HEK293T (cell line): ENCODE measurements around the gene ZDHHC14.
"Not testable (repeated sequence)": the region's sequence is repeated elsewhere in the genome, so short reads cannot be mapped to it uniquely, and the experiment has no call there.

Experiments used
- CTCF ChIA-PET: fragments of 350-600 bp; formaldehyde crosslinking; extraction: SDS; loops from one replicate; lab custom pipeline; 2021; ENCODE audit warnings: antibody characterized with exemption, inconsistent platforms; lab: Yijun Ruan, JAX
- POLR2A ChIA-PET: fragments of 350-600 bp; formaldehyde crosslinking; extraction: SDS; loops from one replicate; lab custom pipeline; 2020; ENCODE audit warnings: antibody characterized with exemption, inconsistent platforms; lab: Yijun Ruan, JAX
- DNase-seq: peaks from one replicate; pipeline ENCODE4 v3.0.0; 2012; ENCODE audit warnings: mixed read lengths; ENCODE audit errors: extremely low spot score
- ARNT ChIP-seq: fragments of 450-650 bp; IDR thresholded peaks from 2 replicates; pipeline ENCODE4 v1.6.1; 2017; ENCODE audit warnings: mild to moderate bottlenecking
- BHLHE40 ChIP-seq: fragments of 450-650 bp; IDR thresholded peaks from 2 replicates; pipeline ENCODE4 v1.6.1; 2016; ENCODE audit warnings: mild to moderate bottlenecking, moderate library complexity, borderline replicate concordance
- CTBP1 ChIP-seq: fragments of 450-650 bp; IDR thresholded peaks from 2 replicates; pipeline ENCODE4 v1.6.1; 2016; ENCODE audit warnings: borderline replicate concordance
- ELF4 ChIP-seq: fragments of 450-650 bp; IDR thresholded peaks from 2 replicates; pipeline ENCODE4 v1.6.1; 2017; ENCODE audit warnings: antibody characterized with exemption
- FOXA1 ChIP-seq: fragments of 450-650 bp; IDR thresholded peaks from 2 replicates; pipeline ENCODE4 v1.6.1; 2016; ENCODE audit warnings: mild to moderate bottlenecking
- FOXK2 ChIP-seq: fragments of 450-650 bp; IDR thresholded peaks from 2 replicates; pipeline ENCODE4 v1.6.1; 2016; ENCODE audit warnings: mild to moderate bottlenecking
- FOXM1 ChIP-seq: fragments of 450-650 bp; IDR thresholded peaks from 2 replicates; pipeline ENCODE4 v1.6.1; 2017; ENCODE audit warnings: mild to moderate bottlenecking, borderline replicate concordance
- HDGF ChIP-seq: fragments of 450-650 bp; IDR thresholded peaks from 2 replicates; pipeline ENCODE4 v1.6.1; 2017; ENCODE audit warnings: antibody characterized with exemption, borderline replicate concordance
- L3MBTL2 ChIP-seq: fragments of 450-650 bp; conservative IDR thresholded peaks from 2 replicates; pipeline ENCODE4 v1.6.1; 2016; ENCODE audit warnings: mild to moderate bottlenecking
- LEF1 ChIP-seq: fragments of 450-650 bp; IDR thresholded peaks from 2 replicates; pipeline ENCODE4 v1.6.1; 2017; ENCODE audit warnings: mild to moderate bottlenecking, borderline replicate concordance
- NFRKB ChIP-seq: fragments of 450-650 bp; IDR thresholded peaks from 2 replicates; pipeline ENCODE4 v1.6.1; 2016; ENCODE audit warnings: mild to moderate bottlenecking, moderate library complexity
- SP1 ChIP-seq: fragments of 450-650 bp; IDR thresholded peaks from 2 replicates; pipeline ENCODE4 v1.6.1; 2017
- SUZ12 ChIP-seq: fragments of 450-650 bp; IDR thresholded peaks from 2 replicates; pipeline ENCODE4 v1.6.1; 2016; ENCODE audit warnings: mild to moderate bottlenecking
- TARDBP ChIP-seq: fragments of 450-650 bp; IDR thresholded peaks from 2 replicates; pipeline ENCODE4 v1.6.1; 2016
- ZNF384 ChIP-seq: fragments of 450-650 bp; IDR thresholded peaks from 2 replicates; pipeline ENCODE4 v1.6.1; 2016
- TF ChIP-seq, protein P1 (sequence below): fragments of 450-650 bp; IDR thresholded peaks from 2 replicates; pipeline ENCODE4 v1.6.1; 2016

The ZDHHC14 gene

GRCh38 chr6:157403686-157404051, 22.7 kb downstream of the ZDHHC14 start:
- POLR2A ChIA-PET: no interaction called here
- DNase-seq: no peak
- CTCF ChIA-PET: interaction anchor here (0.8 kb wide), 1 partner anchor 31 kb away, joined by 3 read pairs; no protein-coding TSS in a partner anchor
- TF ChIP-seq SUZ12: no peak
- no peak for TF ChIP-seq HDGF
- no peak for TF ChIP-seq L3MBTL2
- TF ChIP-seq TARDBP: no peak
- TF ChIP-seq ZNF384: no peak
- TF ChIP-seq FOXK2: no peak
- TF ChIP-seq LEF1: no peak
- TF ChIP-seq FOXM1: no peak
- TF ChIP-seq ELF4: no peak
- TF ChIP-seq NFRKB: no peak
- no peak for TF ChIP-seq CTBP1
- TF ChIP-seq BHLHE40: no peak
- TF ChIP-seq FOXA1: no peak
- TF ChIP-seq ARNT: no peak

DNA sequence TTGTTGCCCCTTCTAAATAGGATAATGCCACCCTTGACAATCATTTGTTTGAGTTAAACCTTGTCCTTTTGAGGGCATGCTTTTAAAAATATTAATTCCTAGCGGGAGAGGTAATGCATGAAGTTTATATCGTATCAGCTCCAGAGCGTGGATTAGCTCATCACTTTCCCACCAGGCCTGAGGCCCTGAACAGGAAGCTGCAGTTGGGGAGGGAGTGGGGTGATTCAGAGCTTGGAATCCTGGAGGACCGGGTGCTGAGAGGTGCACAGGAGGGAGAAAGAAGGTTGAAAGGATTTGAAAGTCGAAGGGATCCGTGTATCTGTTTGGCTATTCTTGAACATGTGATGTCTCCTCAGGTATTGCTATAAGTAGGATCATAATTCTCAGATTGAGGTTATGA, 25.0 kb downstream of the ZDHHC14 start:
- ChIA-PET POLR2A (interaction anchor here (1.5 kb wide), 1 partner anchor 83 kb away, joined by 4 read pairs; the partner anchor contains the start of gene TMEM242), CTCF (no interaction called here)
- DNase-seq: no peak
- TF ChIP-seq SP1 (no peak), BHLHE40 (no peak), ZNF384 (no peak), ELF4 (no peak), FOXK2 (no peak), FOXM1 (no peak), L3MBTL2 (no peak)
- TF ChIP-seq, protein P1, sequence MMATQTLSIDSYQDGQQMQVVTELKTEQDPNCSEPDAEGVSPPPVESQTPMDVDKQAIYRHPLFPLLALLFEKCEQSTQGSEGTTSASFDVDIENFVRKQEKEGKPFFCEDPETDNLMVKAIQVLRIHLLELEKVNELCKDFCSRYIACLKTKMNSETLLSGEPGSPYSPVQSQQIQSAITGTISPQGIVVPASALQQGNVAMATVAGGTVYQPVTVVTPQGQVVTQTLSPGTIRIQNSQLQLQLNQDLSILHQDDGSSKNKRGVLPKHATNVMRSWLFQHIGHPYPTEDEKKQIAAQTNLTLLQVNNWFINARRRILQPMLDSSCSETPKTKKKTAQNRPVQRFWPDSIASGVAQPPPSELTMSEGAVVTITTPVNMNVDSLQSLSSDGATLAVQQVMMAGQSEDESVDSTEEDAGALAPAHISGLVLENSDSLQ: no peak

DNA sequence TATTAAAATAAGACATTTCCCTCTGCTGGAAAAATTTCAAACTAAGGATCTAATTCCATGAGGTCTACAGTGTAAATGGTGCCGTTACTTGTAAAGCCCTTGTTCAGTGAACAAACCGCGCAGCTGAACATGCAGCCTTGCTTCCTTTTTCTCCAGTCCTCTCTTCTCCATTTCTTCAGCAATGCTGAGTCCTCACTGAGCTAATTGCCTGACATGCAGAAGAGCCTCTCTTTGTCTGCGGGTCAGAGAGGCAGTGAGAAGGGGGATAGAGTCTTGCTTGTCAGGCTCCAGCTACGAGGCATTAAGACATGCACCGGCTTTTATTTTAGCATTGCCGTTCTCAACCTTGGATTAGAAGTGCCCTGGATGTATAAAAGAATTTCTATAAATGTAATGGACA, 25.7 kb downstream of the ZDHHC14 start:
- no peak for DNase-seq
- POLR2A ChIA-PET: interaction anchor here (0.7 to 1.5 kb wide), 2 partner anchors 27 to 84 kb away, joined by 3 to 4 read pairs; partner anchors contain the start of gene TMEM242
- CTCF ChIA-PET: no interaction called here
- TF ChIP-seq L3MBTL2: no peak
- no peak for TF ChIP-seq ELF4
- no peak for TF ChIP-seq FOXA1
- TF ChIP-seq ZNF384: no peak
- TF ChIP-seq, protein P1: no peak
- no peak for TF ChIP-seq SUZ12
- no peak for TF ChIP-seq NFRKB
- no peak for TF ChIP-seq LEF1
- no peak for TF ChIP-seq FOXK2
- TF ChIP-seq HDGF: no peak
- TF ChIP-seq FOXM1: no peak
- TF ChIP-seq SP1: no peak
- no peak for TF ChIP-seq BHLHE40
- no peak for TF ChIP-seq CTBP1
- no peak for TF ChIP-seq TARDBP
- no peak for TF ChIP-seq ARNT

- TF ChIP-seq SUZ12: no peak
- no peak for TF ChIP-seq SP1
- TF ChIP-seq ELF4: no peak
- no peak for TF ChIP-seq BHLHE40
- TF ChIP-seq NFRKB: no peak
- no peak for TF ChIP-seq LEF1
- TF ChIP-seq FOXM1: no peak
- no peak for TF ChIP-seq CTBP1
- TF ChIP-seq ZNF384: no peak
- no peak for TF ChIP-seq HDGF
- no peak for TF ChIP-seq L3MBTL2
- TF ChIP-seq, protein P1: no peak
- no peak for TF ChIP-seq TARDBP
- TF ChIP-seq ARNT: no peak
- no peak for TF ChIP-seq FOXK2
- no peak for TF ChIP-seq FOXA1
- no peak for DNase-seq
- POLR2A ChIA-PET: no interaction called here
- CTCF ChIA-PET: no interaction called here
These were observed 26.7 kb downstream of the ZDHHC14 start for GRCh38 chr6:157407646-157408045.

- DNase-seq, POLR2A ChIA-PET: not testable (repeated sequence)
- CTCF ChIA-PET: interaction anchor here (0.7 kb wide), 1 partner anchor 9 kb away, joined by 3 read pairs; no protein-coding TSS in a partner anchor
These were observed 27.4 kb downstream of the ZDHHC14 start for GRCh38 chr6:157408427-157408826.

DNA sequence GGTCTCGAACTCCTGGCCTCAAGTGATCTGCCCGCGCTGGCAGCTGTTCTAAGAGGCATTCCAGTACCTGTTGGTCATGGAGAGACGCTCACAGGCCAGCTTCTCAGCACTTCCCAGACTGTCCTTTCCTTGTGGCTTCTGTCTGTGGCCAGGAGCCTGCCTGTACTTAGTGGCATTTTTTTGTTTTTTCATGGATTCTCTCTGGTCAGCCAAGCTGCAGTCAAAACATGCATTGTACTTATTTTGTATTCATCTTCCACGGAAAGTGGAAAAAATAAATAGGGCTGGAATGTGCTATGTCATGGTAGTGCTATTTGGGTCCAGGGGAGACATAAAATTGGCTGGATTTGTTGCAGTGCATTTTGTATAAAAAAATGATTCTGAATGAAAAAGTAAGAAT, 29.1 kb downstream of the ZDHHC14 start:
- no peak for DNase-seq
- ChIA-PET CTCF (interaction anchor here (1.0 kb wide), 1 partner anchor 52 kb away, joined by 3 read pairs; no protein-coding TSS in a partner anchor), POLR2A (no interaction called here)
- no peak for TF ChIP-seq NFRKB
- no peak for TF ChIP-seq SP1
- no peak for TF ChIP-seq SUZ12
- TF ChIP-seq CTBP1: no peak
- TF ChIP-seq HDGF: no peak
- TF ChIP-seq FOXK2: no peak
- no peak for TF ChIP-seq BHLHE40
- TF ChIP-seq ARNT: no peak
- TF ChIP-seq ELF4: no peak
- no peak for TF ChIP-seq ZNF384
- TF ChIP-seq L3MBTL2: no peak
- TF ChIP-seq, protein P1: no peak
- no peak for TF ChIP-seq TARDBP
- no peak for TF ChIP-seq FOXM1
- no peak for TF ChIP-seq LEF1
- no peak for TF ChIP-seq FOXA1
